Skeletal muscle tissue (tissue), 4 donors: ENCODE measurements around the gene CCDC85C. TPM values are rescaled to one million over a fixed set of nuclear protein-coding genes. Genes with fewer than 3 reads are reported as not detected.

ENCODE experiments used
- H3K27ac ChIP-seq: one replicate; pipeline ENCODE4 v1.7.0; 2013; ENCODE audit warnings: mild to moderate bottlenecking, low read depth, low read length, inconsistent platforms
- H3K27me3 ChIP-seq, 3 donors: one replicate each; pipeline ENCODE4 v1.7.0; 2013; ENCODE audit warnings: low read length in 3 of 3; ENCODE audit not compliant: control insufficient read depth in 3 of 3, insufficient read depth in 3 of 3
- H3K36me3 ChIP-seq, 3 donors: one replicate each; pipeline ENCODE4 v1.7.0; 2013; ENCODE audit warnings: low read length in 3 of 3; ENCODE audit not compliant: control insufficient read depth in 3 of 3, insufficient read depth in 3 of 3
- H3K4me1 ChIP-seq, 3 donors: one replicate each; pipeline ENCODE4 v1.7.0; 2013; ENCODE audit warnings: low read length in 3 of 3, mild to moderate bottlenecking in 3 of 3; ENCODE audit not compliant: control insufficient read depth in 3 of 3, insufficient read depth in 3 of 3
- H3K4me3 ChIP-seq, 3 donors: one replicate each; pipeline ENCODE4 v1.7.0; 2013; ENCODE audit warnings: low read length in 3 of 3
- H3K9ac ChIP-seq, 3 donors: one replicate each; pipeline ENCODE4 v1.7.0; 2013; ENCODE audit warnings: low read length in 3 of 3, mild to moderate bottlenecking in 3 of 3, moderate library complexity in 2 of 3, low read depth in 1 of 3
- H3K9me3 ChIP-seq, 3 donors: one replicate each; pipeline ENCODE4 v1.7.0; 2013; ENCODE audit warnings: low read length in 3 of 3; ENCODE audit not compliant: control insufficient read depth in 3 of 3
- total RNA-seq: library from RNA; depleted of rRNA; stranded (reverse); fragments of >200 nt; gene quantifications from one replicate; pipeline ENCODE4 v1.2.3, GENCODE V29; 2014
- donor health status: Osteomylitis.

The CCDC85C gene
- total RNA-seq, 1 donor from 2014 or later: 1.6 TPM

- H3K4me3 ChIP-seq: no peak overlapping the region
- H3K27me3 ChIP-seq: no peaks in the 10 kb centered on the region
- H3K27ac ChIP-seq: no peak overlapping the region
- peak overlapping the region in 1 of 3 donors; percentile 60 for H3K9ac ChIP-seq
- H3K36me3 ChIP-seq: no peaks in the 10 kb centered on the region
- H3K9me3 ChIP-seq: no peaks in the 10 kb centered on the region
- H3K4me1 ChIP-seq: peaks cover 61 to 91% (median 80%) of the 10 kb centered on the region in 3 donors
Observed at GRCh38 chr14:99573436-99574098, 30.4 kb downstream of the CCDC85C start.

- H3K4me1 ChIP-seq: peaks cover 55 to 89% (median 77%) of the 10 kb centered on the region in 3 donors
- no peak overlapping the region for H3K4me3 ChIP-seq
- peak overlapping the region; percentile 65 for H3K27ac ChIP-seq
Observed at GRCh38 chr14:99573000-99573330, 31.0 kb downstream of the CCDC85C start.

DNA sequence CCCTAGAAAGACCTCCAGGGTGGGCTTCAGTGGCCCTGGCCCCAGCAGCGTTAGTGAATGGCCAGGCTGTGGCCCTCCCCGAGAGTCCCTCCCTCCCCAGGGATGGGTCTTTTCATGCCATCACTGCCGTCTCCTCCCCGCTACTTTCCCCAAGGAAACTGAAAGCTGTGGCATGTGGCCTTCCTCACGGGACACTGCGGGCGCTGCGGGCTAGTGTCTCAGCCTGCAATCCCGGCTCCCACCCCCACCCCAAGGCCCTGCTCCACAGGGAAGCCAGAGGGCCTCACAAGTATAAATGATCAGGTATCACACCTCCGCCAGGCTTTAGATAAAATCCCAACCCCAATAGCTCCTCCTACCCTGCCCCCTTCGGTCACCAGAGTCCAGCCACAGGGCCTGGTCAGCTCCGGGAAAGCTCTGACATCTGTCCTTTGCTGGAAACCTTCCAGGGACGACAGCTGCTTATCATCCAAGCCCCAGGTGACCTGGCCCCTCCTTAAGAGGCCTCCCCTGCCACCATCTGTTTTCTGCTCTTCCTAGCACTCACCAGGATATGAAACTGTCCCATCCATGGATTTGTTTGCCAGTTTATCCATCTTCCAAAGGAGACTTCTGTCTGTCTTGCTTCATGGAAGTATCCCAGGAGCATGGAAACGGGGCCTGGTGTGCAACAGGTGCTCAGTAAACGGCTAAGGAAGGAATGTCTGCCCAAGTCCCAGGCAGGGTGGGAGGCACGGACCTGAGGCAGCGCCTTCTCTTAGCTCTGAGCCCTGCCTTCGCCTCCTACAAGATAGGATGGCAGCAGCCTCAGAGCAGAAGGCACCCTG is 31.6 kb downstream of the CCDC85C start:
- no peaks in the 10 kb centered on the region for H3K36me3 ChIP-seq
- H3K27ac ChIP-seq: peak overlapping the region; percentile 65
- no peaks in the 10 kb centered on the region for H3K9me3 ChIP-seq
- H3K9ac ChIP-seq: peak overlapping the region in 2 of 3 donors; percentile 45 to 50
- peak overlapping the region in 2 of 3 donors; percentile 13 to 37 for H3K4me3 ChIP-seq
- no peaks in the 10 kb centered on the region for H3K27me3 ChIP-seq
- peaks cover 49 to 84% (median 71%) of the 10 kb centered on the region in 3 donors for H3K4me1 ChIP-seq

More at GRCh38 chr14:99573000-99573330, 31.0 kb downstream of the CCDC85C start:
- H3K9ac ChIP-seq: peak overlapping the region in 2 of 3 donors; percentile 38 to 45
- no peaks in the 10 kb centered on the region for H3K9me3 ChIP-seq
- H3K27me3 ChIP-seq: no peaks in the 10 kb centered on the region
- no peaks in the 10 kb centered on the region for H3K36me3 ChIP-seq

GRCh38 chr14:99571303-99571986 is 32.6 kb downstream of the CCDC85C start:
- Histone ChIP-seq H3K4me3 (no peak overlapping the region), H3K9ac (peak overlapping the region in 1 of 3 donors; percentile 50), H3K4me1 (peaks cover 45 to 77% (median 61%) of the 10 kb centered on the region in 3 donors), H3K9me3 (no peaks in the 10 kb centered on the region), H3K27ac (no peak overlapping the region), H3K27me3 (no peaks in the 10 kb centered on the region), H3K36me3 (no peaks in the 10 kb centered on the region)

DNA sequence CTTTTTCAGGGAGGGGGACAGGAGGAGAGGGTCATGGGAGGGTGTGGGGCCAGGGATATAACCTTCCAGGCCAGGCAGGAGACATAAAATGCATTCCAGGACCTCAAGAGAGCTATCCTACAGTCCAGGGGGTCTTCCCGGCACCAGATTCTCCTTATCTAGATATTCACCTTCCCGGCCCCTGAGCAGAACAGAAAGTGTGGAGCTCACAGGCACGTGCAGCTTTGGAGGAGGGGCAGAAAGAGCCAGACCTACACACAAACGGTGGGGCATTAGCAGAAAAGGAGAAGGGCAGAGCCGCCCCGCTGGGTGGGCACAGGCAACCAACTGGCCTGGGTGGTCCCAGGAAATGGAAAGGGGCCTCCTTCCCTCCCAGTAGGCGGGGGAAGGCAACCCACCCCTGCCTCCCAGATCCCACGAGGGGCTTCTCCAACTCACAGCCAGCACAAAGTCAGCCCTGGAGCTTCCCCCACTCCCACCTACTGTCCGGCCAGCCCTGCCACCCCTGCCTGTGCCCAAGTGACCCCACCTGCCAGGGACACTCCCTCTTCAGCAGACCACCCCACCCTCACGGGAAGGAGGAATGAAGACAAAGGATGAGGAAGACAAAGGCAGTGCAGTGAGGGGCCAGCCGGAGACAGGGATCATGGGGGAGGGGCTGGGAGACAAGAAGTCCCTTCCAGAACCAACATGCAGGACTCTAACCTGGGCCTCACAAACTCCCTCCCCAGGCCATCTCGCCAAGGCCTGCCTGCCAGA is 33.3 kb downstream of the CCDC85C start:
- no peak overlapping the region for H3K9ac ChIP-seq
- no peaks in the 10 kb centered on the region for H3K36me3 ChIP-seq
- peaks cover 38 to 76% (median 57%) of the 10 kb centered on the region in 3 donors for H3K4me1 ChIP-seq
- no peaks in the 10 kb centered on the region for H3K9me3 ChIP-seq
- H3K27me3 ChIP-seq: no peaks in the 10 kb centered on the region
- H3K27ac ChIP-seq: no peak overlapping the region
- no peak overlapping the region for H3K4me3 ChIP-seq

GRCh38 chr14:99569725-99570543 is 34.1 kb downstream of the CCDC85C start:
- Histone ChIP-seq H3K4me1 (peaks cover 34 to 73% (median 53%) of the 10 kb centered on the region in 3 donors), H3K9ac (no peak overlapping the region), H3K4me3 (no peak overlapping the region), H3K9me3 (no peaks in the 10 kb centered on the region), H3K27me3 (no peaks in the 10 kb centered on the region), H3K27ac (no peak overlapping the region), H3K36me3 (no peaks in the 10 kb centered on the region)

DNA sequence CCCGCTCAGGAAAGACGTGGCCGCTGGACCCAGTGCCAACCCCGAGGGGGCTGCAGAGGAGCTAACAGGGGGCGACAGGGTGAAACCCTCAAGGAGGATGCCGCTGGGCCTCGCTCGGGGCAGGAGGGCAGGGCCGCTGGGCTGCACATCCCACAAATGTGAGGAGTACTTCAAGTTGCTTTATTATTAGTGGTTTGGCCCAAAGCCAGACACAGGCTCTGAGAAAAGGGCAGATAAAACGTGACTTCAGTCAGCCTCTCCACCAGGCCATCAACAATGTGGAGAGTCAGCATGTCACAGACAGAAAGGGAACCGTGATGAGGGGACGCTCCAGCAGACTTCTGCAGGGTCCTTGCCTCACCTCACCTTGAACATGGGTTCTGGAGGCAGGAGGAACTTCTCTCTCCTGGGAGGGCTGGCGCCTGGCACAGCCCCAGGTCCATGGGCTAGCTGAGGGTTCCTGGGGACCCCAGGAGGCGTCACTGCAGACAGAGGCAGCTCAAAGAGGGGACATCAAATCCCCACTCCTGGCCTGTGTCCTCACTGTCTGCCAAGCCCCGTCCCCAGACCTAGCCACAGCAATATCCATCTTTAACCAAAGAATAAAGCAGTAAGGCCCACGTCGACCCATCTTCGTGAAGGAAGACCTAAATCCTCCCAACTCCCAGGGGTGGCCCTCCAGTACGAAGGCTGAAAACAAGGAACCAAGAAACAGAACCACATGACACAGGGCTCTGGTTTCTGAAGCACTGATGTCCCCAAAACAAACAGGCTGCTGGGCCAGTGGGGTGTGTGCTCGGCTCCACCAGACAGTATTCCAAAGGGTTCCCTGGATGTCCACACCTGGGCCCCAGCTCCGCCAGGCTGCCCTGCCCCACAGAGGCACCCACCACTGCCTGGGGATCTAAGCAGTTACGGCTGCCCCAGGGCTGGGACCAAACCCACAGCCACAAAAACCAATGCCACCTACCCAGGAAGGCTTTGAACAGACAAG is 35.1 kb downstream of the CCDC85C start:
- H3K4me1 ChIP-seq: peaks cover 33 to 73% (median 52%) of the 10 kb centered on the region in 3 donors
- H3K27me3 ChIP-seq: no peaks in the 10 kb centered on the region
- no peaks in the 10 kb centered on the region for H3K36me3 ChIP-seq
- H3K27ac ChIP-seq: no peak overlapping the region
- peak overlapping the region in 1 of 3 donors; percentile 25 for H3K9ac ChIP-seq
- H3K9me3 ChIP-seq: no peaks in the 10 kb centered on the region
- no peak overlapping the region for H3K4me3 ChIP-seq
